GM18909 (cell line): Measurements from ENCODE around the gene LRRC40.
A peak's percentile ranks its signal among the peaks of the same experiment; 100 is the strongest.
"Not testable (repeated sequence)": the region's sequence is repeated elsewhere in the genome, so short reads cannot be mapped to it uniquely, and the experiment has no call there.

Experiments
- ATAC-seq: cut with Tn5 transposase; IDR thresholded peaks from one replicate; pipeline ENCODE4 v1.9.1; 2021; ENCODE audit warnings: mild to moderate bottlenecking; ENCODE audit not compliant: unreplicated experiment, poor library complexity

The LRRC40 gene

GRCh38 chr1:70205434-70206118 is at the start of gene LRRC40:
Gene LRRC40, minus strand, starts transcription at chr1:70205579. Its CDS starts 39 bp downstream, at chr1:70205540.
- ATAC-seq: peak; percentile 92

DNA sequence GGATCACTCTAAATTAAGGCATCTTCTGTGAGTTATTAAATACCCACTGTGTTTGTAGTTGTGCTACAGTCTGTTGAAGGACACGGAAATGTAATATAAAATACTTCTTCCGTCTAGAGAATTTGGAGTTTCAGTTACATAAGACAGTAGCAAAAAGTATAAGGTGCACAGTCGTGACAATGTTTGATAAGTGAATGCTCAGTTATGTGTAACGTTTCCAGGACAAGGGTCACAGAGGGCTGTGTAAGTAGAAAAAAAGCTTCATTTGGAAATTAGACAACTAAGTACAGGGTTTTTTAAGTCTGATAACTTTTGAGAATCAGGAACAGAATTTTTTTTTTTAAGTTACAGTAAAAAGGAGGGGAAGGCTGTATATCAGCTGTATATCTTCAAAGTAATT is 43.4 kb upstream of the LRRC40 start:
- no peak for ATAC-seq

DNA sequence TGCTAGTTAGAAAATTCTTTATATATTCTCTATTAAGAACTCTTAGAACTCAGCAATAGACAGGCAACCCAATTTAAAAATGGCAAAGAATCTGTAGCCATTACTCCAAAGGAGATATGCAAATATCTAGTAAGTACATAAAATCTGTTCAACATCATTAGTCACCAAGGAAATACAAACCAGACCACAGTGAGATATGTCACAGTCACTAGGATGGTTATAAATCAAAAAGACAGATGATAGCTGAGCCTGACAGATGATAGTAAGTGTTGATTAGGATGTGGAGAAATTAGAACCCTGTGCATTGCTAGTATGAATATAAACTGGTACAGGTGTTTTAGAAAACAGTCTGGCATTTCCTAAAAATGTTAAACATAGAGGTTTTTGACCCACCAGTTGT is 42.4 kb upstream of the LRRC40 start:
- no peak for ATAC-seq

DNA sequence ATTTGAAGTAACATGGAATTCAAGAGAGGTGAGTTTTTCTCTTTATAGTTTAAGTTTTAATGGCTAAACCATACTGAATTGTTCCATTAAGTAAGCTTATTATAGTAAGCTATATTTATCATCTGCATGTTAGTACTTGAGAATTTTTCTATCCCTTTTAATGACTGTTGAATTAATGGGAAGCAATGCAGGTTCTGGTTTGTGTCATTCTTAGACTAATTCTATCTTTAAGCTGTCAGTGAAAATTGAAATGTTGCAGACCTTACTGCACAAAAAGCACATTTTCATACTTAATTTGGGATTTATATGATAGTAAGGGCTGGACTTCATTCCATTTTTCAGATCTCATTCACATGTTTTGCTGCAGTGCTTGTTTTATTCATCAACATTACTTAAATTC is 41.7 kb upstream of the LRRC40 start:
- no peak for ATAC-seq

GRCh38 chr1:70239940-70240339 is 34.6 kb upstream of the LRRC40 start:
- no peak for ATAC-seq

DNA sequence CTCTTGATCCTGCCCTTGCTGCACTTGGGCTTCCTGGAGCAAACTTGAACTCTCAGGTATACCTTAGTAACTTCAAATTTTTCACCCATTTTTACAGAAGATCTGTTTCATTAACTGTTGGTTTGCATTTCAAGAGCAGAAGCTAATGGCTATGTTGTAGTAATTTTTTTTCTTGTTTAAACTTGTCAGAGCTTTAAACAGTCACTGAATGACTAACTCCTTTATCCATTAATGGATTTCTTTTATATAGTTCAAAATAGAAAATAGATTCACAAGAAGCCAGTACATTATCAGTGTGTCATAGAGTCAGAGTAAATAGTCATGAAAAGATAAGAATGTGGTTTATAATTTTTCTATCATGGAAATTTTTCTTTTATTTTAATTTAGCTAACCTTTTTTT is 29.4 kb upstream of the LRRC40 start:
- ATAC-seq: no peak

DNA sequence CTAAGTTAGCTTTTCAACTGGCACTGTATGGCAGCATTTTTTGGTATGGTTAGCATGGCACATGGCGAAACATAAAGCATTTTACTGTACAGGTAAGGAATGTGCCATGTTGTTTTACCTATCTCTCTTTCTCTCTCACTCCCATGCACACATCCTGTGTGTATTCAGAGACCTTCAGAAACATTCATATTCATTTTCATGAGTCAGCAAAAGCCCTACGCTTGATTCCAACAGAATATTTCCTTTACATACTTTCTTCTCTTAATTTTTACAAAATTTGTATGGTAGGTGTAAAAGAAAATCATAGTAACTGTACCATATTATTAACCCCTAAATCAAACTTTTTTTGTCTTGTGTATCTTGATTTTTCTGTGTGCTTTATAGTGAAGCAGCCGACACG is 26.1 kb upstream of the LRRC40 start:
- no peak for ATAC-seq

DNA sequence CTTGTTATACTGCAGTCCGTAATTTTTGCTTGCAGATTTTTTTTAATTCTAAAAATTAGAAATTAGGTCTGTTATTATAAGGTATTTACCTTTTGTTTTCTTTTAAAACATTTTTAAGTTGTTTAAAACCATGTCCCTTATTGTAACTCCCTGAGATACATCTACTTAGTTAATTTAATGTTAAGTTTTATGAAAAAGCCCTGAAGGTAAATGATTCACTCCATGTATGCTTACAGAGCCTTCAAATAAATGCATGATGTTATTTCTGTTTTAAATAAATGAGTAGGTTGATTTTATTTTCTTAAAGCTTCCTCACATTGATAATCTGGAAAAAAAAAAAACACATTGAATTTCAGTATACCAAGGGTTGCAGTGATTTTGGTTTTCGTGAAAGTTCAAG is 23.3 kb upstream of the LRRC40 start:
- ATAC-seq: no peak

DNA sequence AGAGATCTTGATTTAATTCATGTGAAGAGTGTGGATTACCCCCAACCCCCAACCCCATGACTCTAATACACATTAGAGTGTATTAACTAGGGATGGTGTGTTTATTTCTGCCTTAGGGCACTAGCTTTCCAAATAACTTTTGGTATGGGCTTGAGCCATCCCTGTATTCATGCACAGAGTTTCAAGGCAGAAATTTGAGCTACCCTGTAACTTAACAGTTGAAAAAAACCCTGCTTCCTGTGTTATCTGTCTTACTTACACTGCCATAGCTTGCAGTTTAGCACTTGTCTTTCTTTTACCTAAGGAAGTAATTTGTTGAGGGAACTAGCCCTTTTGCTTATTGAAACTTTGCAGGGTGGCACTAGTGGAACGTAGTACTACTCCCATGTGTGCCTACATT is 22.1 kb upstream of the LRRC40 start:
- ATAC-seq: peak; percentile 52

DNA sequence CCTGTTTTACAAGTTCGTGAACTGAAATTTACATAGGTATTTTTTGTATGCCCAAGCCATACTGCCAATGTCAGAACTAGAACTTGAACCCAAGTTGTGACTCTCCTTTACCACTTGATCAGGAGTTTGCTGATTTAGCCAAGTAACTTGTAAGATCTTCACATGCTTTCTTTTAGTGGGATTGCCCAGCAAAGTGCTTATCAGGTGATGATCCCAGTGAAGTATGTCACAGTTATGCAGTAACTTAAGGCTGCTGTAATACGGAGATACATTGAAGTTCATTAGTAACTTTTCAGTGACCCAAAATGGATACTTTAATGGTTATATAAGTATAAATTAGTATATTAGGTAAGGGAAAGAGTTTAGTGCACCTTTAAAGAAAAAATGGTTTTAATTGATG is 19.6 kb upstream of the LRRC40 start:
- ATAC-seq: no peak

GRCh38 chr1:70222716-70223235 is 17.4 kb upstream of the LRRC40 start:
- no peak for ATAC-seq

DNA sequence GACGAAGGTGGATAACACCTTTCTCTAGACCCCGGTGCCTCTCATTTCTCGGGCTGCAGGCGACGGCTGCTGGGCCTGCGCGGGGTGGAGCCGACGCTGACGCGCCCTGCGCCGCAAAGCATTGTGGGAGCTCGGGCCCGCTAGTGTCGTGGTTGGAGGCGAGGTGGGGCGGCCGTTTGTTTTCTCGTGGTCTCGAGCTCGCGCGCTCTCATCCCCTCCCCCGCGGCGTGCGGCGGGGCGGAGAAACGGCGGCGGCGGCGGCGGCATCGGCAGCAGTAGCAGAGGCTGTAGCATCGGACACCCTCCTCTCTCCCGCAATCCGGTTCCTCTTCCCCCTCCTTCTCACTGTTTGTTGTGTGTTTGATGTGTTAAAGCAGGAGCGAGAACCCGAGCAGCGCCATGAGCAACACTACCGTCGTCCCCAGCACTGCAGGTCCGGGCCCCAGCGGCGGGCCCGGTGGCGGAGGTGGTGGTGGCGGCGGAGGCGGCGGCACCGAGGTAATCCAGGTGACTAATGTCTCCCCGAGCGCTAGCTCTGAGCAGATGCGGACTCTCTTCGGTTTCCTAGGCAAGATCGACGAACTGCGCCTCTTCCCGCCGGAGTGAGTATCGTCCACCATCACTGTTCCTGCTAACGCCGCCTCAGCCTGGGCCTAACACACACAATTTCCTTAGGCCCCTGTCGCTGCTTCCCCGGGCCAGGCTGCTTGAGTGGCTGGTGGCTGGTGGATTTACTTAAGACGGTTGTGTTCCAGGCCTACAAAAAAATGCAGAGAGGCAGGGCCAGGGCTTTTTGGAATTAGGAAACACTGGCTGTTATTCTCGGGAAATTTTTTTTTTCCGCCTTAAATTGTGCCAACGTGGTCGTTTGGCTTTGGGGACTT is 16.1 kb upstream of the LRRC40 start, which contains the start of gene SRSF11:
TSS of gene SRSF11 (plus strand) at position 143 of the 884 bp plus-strand sequence. CDS start at position 400, 257 bp downstream.
- ATAC-seq: peak; percentile 94

DNA sequence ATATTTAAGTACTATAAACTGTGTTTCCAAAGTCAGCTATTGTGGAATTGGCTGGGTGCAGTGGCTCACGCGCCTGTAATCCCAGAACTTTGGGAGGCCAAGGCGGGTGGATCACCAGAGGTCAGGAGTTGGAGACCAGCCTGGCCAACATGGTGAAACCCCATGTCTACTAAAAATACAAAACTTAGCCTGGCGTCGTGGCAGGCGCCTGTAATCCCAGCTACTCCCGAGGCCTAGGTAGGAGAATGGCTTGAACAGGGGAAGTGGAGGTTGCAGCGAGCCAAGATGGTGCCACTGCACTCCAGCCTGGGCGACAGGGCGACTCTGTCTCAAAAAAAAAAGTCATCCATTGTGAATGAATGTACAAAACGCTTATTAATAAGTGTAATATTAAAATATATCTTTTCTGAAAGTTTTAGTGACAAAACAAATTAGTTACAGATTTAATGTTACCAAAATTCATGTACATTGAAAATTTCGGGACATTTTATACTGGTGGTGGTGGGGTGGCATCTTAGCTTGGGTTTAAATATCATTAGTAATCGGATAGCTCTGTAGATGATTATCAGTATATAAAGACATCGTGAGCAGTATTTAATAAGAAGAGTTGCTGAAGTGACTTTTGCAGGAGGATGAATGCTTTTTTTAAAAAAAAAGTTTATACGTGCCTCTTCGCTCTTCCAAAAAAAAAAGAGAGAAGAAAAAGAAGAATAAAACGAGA is 15.3 kb upstream of the LRRC40 start:
- ATAC-seq: peak; percentile 15

GRCh38 chr1:70220015-70220414 is 14.6 kb upstream of the LRRC40 start:
- ATAC-seq: no peak

DNA sequence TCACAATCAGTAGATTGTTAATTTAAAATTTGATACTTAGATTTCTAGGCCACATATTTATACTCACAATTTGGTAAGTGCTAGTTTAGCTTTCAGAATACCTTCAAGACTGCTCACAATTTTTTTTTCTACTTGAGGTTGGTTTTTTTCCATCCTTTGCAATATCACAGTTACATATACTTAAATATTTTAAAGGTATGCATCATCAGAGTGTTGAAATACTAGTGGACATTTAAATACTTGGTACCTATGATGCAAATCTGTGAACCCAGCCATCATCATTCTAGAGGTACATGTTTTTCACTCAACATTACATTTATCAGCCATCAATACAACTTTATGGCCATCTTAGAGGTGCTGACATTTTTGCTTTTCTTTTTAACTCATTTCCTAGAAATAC is 6.2 kb upstream of the LRRC40 start:
- ATAC-seq: no peak

- ATAC-seq: no peak
These were observed 5.4 kb upstream of the LRRC40 start for GRCh38 chr1:70210820-70211219.

DNA sequence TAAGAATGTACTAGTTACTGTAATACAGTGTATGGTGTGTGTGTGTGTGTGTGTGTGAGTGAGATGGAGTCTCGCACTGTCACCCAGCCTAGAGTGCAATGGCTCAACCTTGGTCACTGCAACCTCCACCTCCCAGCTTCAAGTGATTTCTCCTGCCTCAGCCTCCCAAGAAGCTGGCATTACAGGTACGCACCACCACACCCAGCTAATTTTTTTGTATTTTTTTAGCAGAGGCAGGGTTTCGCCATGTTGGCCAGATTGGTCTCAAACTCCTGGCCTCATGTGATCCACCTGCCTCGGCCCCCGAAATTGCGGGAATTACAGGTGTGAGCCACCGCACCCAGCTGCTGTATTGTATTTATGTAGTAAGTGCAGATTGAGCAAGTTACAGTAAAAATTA is 2.9 kb upstream of the LRRC40 start:
- ATAC-seq: no peak

DNA sequence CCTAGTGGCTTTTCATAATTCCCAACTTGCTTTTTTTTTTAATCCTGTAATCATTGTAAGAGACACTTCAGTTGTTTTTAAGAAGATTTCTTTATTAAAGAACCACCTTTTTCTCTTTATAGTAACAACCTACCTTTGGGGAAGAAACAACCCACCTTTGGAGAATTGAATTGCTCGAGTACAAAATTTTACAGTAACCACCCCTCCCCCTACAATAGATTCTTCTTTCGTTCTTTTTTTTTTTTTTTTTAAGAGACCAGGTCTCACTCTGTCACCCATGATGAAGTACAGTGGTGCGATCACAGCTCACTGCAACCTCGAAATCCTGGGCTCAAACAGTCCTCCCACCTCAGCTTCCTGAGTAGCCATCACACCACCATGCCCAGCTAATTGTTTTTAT is 2.1 kb upstream of the LRRC40 start:
- no peak for ATAC-seq

DNA sequence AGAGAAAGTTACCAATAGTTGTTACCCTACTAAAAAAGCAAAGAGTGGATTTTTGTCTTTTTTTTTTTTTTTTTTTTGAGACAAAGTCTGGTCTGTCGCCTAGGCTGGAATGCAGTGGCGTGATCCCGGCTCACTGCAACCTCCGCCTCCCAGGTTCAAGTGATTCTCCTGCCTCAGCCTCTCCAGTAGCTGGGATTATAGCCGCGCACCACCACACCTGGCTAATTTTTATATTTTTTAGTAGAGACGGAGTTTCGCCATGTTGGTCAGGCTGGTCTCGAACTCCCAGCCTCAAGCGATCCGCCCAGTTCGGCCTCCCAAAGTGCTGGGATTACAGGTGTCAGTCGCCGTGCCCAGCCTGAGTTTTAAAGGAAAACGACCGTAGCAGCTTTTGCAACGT is 1.5 kb upstream of the LRRC40 start:
- not testable (repeated sequence) for ATAC-seq

DNA sequence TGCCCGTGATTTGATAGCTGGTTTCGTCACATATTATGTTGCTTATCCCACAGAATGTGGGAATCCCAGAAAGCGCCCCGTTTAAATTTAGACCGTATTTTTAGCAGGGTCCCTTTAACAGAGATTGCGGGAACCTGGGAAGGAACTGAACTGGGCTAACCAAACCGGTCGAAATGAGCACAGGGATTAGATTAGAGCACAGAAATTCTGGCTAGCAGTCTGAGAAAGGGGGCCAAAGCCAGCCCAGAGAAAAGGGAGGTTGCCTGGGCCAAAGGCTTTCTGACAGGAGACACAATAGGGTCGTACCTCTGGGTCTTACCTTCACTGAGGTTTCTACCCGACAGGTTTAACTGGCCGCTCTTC is 327 bp downstream of the LRRC40 start:
- peak; percentile 38 for ATAC-seq

- no peak for ATAC-seq
These were observed 779 bp downstream of the LRRC40 start for GRCh38 chr1:70204600-70204999.
